Endothelial cell of umbilical vein (primary cell): ENCODE results near the gene PSENEN. TPM values are rescaled to one million over a fixed set of nuclear protein-coding genes. Genes with fewer than 3 reads are reported as not detected.

Source experiments
- BruUV-seq: library from RNA; stranded (reverse); fragments of 400-500 nt; replicated peaks from 2 replicates; lab custom pipeline; 2021; lab: Mats Ljungman, UMichigan
- CTCF ChIA-PET: fragments of 300-600, 350-600 bp; sonication (Branson Sonifier 250); formaldehyde crosslinking; loops from one replicate; lab custom pipeline; 2021; ENCODE audit warnings: antibody characterized with exemption, inconsistent platforms; lab: Charles Lee
- POLR2A ChIA-PET: fragments of 300-600, 350-600 bp; sonication (Branson Sonifier 250); formaldehyde crosslinking; loops from one replicate; lab custom pipeline; 2021; ENCODE audit warnings: antibody characterized with exemption, inconsistent platforms; lab: Charles Lee
- DNase-seq: peaks from one replicate; pipeline ENCODE4 v3.0.0-alpha.2; 2011; ENCODE audit warnings: low read depth, low spot score
- FAIRE-seq: peaks from 2 replicates; lab custom pipeline; 2011; peaks lifted over from hg19 to GRCh38; lab: Jason Lieb, UNC
- H2AFZ ChIP-seq: 2 replicates; pipeline ENCODE4 v1.6.0; 2012; ENCODE audit warnings: low read depth, low read length, control low read depth, inconsistent platforms
- H3K27ac ChIP-seq: 2 replicates; pipeline ENCODE4 v1.5.1; 2011; ENCODE audit warnings: low read depth, mild to moderate bottlenecking, control low read depth, low read length, moderate library complexity; ENCODE audit not compliant: insufficient read depth
- H3K27me3 ChIP-seq, 2 experiments: 2 replicates each; pipeline versions ENCODE4 v1.6.0 to v1.6.1; 2011; ENCODE audit warnings: low read length in 2 of 2, mixed read lengths in 1 of 2; ENCODE audit not compliant: control insufficient read depth in 2 of 2, insufficient read depth in 2 of 2
- H3K36me3 ChIP-seq, 2 experiments: 2 replicates in 1 of 2; 3 replicates in 1 of 2; pipeline ENCODE4 v1.5.1; 2011; ENCODE audit warnings: low read length in 2 of 2, mild to moderate bottlenecking in 1 of 2, moderate library complexity in 1 of 2; ENCODE audit not compliant: control insufficient read depth in 2 of 2, insufficient read depth in 2 of 2; ENCODE audit errors: extremely low read depth in 1 of 2
- H3K4me1 ChIP-seq: 3 replicates; pipeline ENCODE4 v1.5.1; 2011; ENCODE audit warnings: mild to moderate bottlenecking, low read length; ENCODE audit not compliant: control insufficient read depth, insufficient read depth; ENCODE audit errors: extremely low read depth
- H3K4me2 ChIP-seq: 2 replicates; pipeline ENCODE4 v1.6.1; 2011; ENCODE audit warnings: low read length, control low read depth, mixed read lengths; ENCODE audit not compliant: insufficient read depth
- H3K4me3 ChIP-seq, 3 experiments: fragments of 200-600 bp in 1 of 3; sonication (generic), shearing (Covaris generic) in 1 of 3; replicated peaks in 1 of 3; 2 replicates each; pipeline ENCODE4 v1.5.1; 2011 to 2016; ENCODE audit warnings: control low read depth in 3 of 3, low read length in 3 of 3, mild to moderate bottlenecking in 2 of 3, inconsistent platforms in 1 of 3, low read depth in 1 of 3, moderate library complexity in 1 of 3; ENCODE audit not compliant: insufficient read depth in 1 of 3
- H3K79me2 ChIP-seq: 2 replicates; pipeline ENCODE4 v1.6.0; 2012; ENCODE audit warnings: low read length, inconsistent platforms; ENCODE audit not compliant: control insufficient read depth, insufficient read depth
- H3K9ac ChIP-seq: replicated peaks from 2 replicates; pipeline ENCODE3; 2011; ENCODE audit warnings: low read length, control low read depth; ENCODE audit not compliant: insufficient read depth; ENCODE audit errors: extremely low read depth
- H3K9me1 ChIP-seq: replicated peaks from 3 replicates; pipeline ENCODE4 v1.6.0; 2011; ENCODE audit warnings: mild to moderate bottlenecking, low read length; ENCODE audit not compliant: control insufficient read depth, insufficient read depth; ENCODE audit errors: extremely low read depth
- H3K9me3 ChIP-seq: replicated peaks from 2 replicates; pipeline ENCODE4 v1.5.1; 2012; ENCODE audit warnings: low read length, inconsistent platforms; ENCODE audit not compliant: control insufficient read depth, insufficient read depth
- H4K20me1 ChIP-seq: replicated peaks from 2 replicates; pipeline ENCODE3; 2011; ENCODE audit warnings: mild to moderate bottlenecking, low read length; ENCODE audit not compliant: control insufficient read depth, insufficient read depth; ENCODE audit errors: extremely low read depth
- FOS ChIP-seq: IDR thresholded peaks from 2 replicates; pipeline ENCODE4 v1.6.1; 2011; ENCODE audit warnings: mild to moderate bottlenecking, low read length, moderate library complexity, borderline replicate concordance; ENCODE audit not compliant: insufficient read depth
- JUN ChIP-seq: IDR thresholded peaks from 2 replicates; pipeline ENCODE4 v1.6.1; 2011; ENCODE audit warnings: borderline replicate concordance, low read depth; ENCODE audit not compliant: insufficient read length, insufficient read depth
- dilution Hi-C: fragments of 300-500 bp; cut with MboI; formaldehyde crosslinking; loops from one replicate; pipeline ENCODE4 v1.15.0; 2019; ENCODE audit warnings: low sequenced_read_pairs; ENCODE audit not compliant: extremely low pct_ligation_motif_present
- intact Hi-C: fragments of 100-400 bp; cut with micrococcal nuclease; formaldehyde crosslinking; loops from one replicate; pipeline ENCODE4 v1.10.0; 2022
- polyA plus RNA-seq, 4 experiments: library from polyadenylated mRNA; depleted of rRNA in 3 of 4; stranded (reverse) in 3 of 4; unstranded in 1 of 4; fragments of >200 nt; gene quantifications; 2 replicates each; pipeline versions ENCODE4 v1.2.1 to v1.2.3, GENCODE V29; 2011 to 2012; ENCODE audit warnings: missing spikeins in 1 of 4
- total RNA-seq: library from RNA; stranded (reverse); gene quantifications from 2 replicates; pipeline ENCODE4 v1.2.3, GENCODE V29; 2021
- TF ChIP-seq, protein P1 (sequence below), 2 donors: IDR thresholded peaks; 1 replicate in 1 of 2; 2 replicates in 1 of 2; pipeline ENCODE4 v1.5.1; 2011; ENCODE audit warnings: low read length in 2 of 2, mild to moderate bottlenecking in 2 of 2, moderate library complexity in 2 of 2, control low read depth in 1 of 2, inconsistent platforms in 1 of 2, low read depth in 1 of 2; ENCODE audit not compliant: insufficient read depth in 1 of 2; ENCODE audit errors: extremely low read depth in 1 of 2

Gene PSENEN
- total and polyA plus RNA-seq, 2 donors (not counting 3 experiments of a cell fraction or from before 2014, with no cell fraction given) = 60.0 to 70.1 TPM

DNA sequence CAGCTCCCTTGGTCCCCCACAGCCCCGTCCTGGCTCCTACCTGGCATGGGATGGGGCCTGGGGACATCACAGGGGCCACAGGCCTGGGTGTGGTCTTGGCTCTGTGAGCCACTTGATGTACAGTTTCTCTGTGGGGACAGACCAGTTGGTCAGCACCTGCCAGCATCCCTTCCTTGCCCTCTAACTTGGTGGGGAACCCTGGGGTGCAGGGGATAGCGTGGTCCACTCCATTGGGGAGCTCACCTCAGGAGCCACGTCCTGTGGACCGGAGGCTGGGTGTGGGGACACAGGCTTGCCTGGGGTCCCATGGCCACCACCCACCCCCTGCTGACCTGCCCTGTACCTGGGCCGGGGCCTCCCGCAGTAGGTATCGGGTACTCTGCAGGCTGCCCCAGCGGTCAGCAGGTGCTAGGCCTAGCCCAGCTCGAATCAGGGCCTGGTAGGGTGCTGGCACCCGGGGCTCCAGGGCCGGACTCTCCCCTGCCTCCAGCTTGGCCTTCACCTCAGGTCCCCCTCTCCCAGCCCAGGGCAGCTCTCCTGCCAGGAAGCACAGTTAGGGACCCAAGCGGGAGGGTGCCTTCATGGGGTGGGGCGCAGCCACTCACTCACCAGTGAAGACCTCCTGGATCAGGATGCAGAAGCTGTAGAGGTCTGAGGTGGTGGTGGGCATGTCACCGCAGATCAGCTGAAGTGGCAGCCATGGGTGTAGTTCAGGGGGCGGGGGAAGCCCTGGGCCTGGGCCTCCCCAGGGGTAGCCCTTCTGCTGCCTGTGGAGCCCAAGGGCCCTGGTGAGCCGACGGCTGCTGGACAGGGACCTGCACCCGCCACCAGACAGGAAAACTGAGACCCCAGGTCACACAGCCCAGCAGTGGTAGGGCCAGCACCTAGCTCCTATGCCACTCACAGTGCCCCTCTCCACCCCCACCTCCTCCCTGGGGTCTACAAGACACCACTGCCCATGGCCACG lies 44.8 kb downstream of the PSENEN start:
- BruUV-seq = no TSS peak
- TF ChIP-seq FOS (no peak), JUN (no peak)
- TF ChIP-seq, protein P1, sequence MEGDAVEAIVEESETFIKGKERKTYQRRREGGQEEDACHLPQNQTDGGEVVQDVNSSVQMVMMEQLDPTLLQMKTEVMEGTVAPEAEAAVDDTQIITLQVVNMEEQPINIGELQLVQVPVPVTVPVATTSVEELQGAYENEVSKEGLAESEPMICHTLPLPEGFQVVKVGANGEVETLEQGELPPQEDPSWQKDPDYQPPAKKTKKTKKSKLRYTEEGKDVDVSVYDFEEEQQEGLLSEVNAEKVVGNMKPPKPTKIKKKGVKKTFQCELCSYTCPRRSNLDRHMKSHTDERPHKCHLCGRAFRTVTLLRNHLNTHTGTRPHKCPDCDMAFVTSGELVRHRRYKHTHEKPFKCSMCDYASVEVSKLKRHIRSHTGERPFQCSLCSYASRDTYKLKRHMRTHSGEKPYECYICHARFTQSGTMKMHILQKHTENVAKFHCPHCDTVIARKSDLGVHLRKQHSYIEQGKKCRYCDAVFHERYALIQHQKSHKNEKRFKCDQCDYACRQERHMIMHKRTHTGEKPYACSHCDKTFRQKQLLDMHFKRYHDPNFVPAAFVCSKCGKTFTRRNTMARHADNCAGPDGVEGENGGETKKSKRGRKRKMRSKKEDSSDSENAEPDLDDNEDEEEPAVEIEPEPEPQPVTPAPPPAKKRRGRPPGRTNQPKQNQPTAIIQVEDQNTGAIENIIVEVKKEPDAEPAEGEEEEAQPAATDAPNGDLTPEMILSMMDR (IDR thresholded peaks at IDR 0.05; ENCODE audit: extremely low read depth in 1 of 2, insufficient read depth in 1 of 2, low read depth in 1 of 2, low read length in 2 of 2) = no peak
- dilution Hi-C loops (no loop called here), intact Hi-C loops (no loop called here)
- H3K27me3 ChIP-seq = peaks cover 0 to 3% of the 10 kb centered on the region in 2 experiments
- ChIA-PET CTCF (no interaction called here), POLR2A (no interaction called here)
- FAIRE-seq (no peak), DNase-seq (no peak)
- H2AFZ ChIP-seq = no peak overlapping the region
- no peaks in the 10 kb centered on the region for H3K4me1 ChIP-seq
- no peaks in the 10 kb centered on the region for H3K9me3 ChIP-seq
- no peak overlapping the region for H3K27ac ChIP-seq
- no peak overlapping the region for H3K9ac ChIP-seq
- no peak overlapping the region for H3K4me3 ChIP-seq
- H3K9me1 ChIP-seq = no peaks in the 10 kb centered on the region
- no peaks in the 10 kb centered on the region for H4K20me1 ChIP-seq
- H3K36me3 ChIP-seq = no peaks in the 10 kb centered on the region
- no peak overlapping the region for H3K4me2 ChIP-seq
- H3K79me2 ChIP-seq = no peaks in the 10 kb centered on the region
